HL-60 (cell line): Measurements from ENCODE around the gene NUFIP2.

Source experiments
- DNase-seq, 2 experiments: peaks; one replicate each; pipeline ENCODE4 v3.0.0-alpha.2; 2010 to 2020; ENCODE audit warnings: low read depth in 1 of 2, low spot score in 1 of 2
- H3K27ac ChIP-seq: fragments of 250-450 bp; sonication (Bioruptor Pico); replicated peaks from 2 replicates; pipeline ENCODE4 v1.5.1; 2020; ENCODE audit warnings: mild to moderate bottlenecking, moderate library complexity
- H3K27me3 ChIP-seq: fragments of 250-450 bp; sonication (Bioruptor Pico); 2 replicates; pipeline ENCODE4 v1.5.1; 2021; ENCODE audit warnings: mild to moderate bottlenecking, moderate library complexity; ENCODE audit not compliant: insufficient read depth, poor library complexity, severe bottlenecking
- H3K4me3 ChIP-seq: replicated peaks from 2 replicates; pipeline ENCODE4 v1.5.1; 2011; ENCODE audit warnings: mild to moderate bottlenecking, control low read depth, low read length; ENCODE audit not compliant: insufficient read depth
- GABPA ChIP-seq: IDR thresholded peaks from 2 replicates; pipeline ENCODE4 v1.6.1; 2012; ENCODE audit warnings: low read depth
- POLR2AphosphoS5 ChIP-seq: IDR thresholded peaks from 2 replicates; pipeline ENCODE4 v1.6.1; 2012; ENCODE audit warnings: low read depth
- SPI1 ChIP-seq: IDR thresholded peaks from 2 replicates; pipeline ENCODE4 v1.6.1; 2012; ENCODE audit warnings: low read depth, mild to moderate bottlenecking, borderline replicate concordance
- TF ChIP-seq, protein P1 (sequence below): IDR thresholded peaks from one replicate; pipeline ENCODE4 v1.5.1; 2011; ENCODE audit warnings: low read length, control low read depth, inconsistent platforms; ENCODE audit not compliant: insufficient read depth
- TF ChIP-seq, protein P2 (sequence below): IDR thresholded peaks from 2 replicates; pipeline ENCODE4 v1.6.1; 2012; ENCODE audit warnings: low read depth; ENCODE audit not compliant: insufficient replicate concordance

The NUFIP2 gene

GRCh38 chr17:29245401-29245800, 48.5 kb downstream of the NUFIP2 start:
- Histone ChIP-seq H3K27ac (no peak overlapping the region), H3K4me3 (no peak overlapping the region), H3K27me3 (no peaks in the 10 kb centered on the region)
- TF ChIP-seq POLR2AphosphoS5: no peak
- TF ChIP-seq, protein P1, sequence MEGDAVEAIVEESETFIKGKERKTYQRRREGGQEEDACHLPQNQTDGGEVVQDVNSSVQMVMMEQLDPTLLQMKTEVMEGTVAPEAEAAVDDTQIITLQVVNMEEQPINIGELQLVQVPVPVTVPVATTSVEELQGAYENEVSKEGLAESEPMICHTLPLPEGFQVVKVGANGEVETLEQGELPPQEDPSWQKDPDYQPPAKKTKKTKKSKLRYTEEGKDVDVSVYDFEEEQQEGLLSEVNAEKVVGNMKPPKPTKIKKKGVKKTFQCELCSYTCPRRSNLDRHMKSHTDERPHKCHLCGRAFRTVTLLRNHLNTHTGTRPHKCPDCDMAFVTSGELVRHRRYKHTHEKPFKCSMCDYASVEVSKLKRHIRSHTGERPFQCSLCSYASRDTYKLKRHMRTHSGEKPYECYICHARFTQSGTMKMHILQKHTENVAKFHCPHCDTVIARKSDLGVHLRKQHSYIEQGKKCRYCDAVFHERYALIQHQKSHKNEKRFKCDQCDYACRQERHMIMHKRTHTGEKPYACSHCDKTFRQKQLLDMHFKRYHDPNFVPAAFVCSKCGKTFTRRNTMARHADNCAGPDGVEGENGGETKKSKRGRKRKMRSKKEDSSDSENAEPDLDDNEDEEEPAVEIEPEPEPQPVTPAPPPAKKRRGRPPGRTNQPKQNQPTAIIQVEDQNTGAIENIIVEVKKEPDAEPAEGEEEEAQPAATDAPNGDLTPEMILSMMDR: no peak
- no peak for TF ChIP-seq GABPA
- TF ChIP-seq SPI1: no peak
- TF ChIP-seq, protein P2, sequence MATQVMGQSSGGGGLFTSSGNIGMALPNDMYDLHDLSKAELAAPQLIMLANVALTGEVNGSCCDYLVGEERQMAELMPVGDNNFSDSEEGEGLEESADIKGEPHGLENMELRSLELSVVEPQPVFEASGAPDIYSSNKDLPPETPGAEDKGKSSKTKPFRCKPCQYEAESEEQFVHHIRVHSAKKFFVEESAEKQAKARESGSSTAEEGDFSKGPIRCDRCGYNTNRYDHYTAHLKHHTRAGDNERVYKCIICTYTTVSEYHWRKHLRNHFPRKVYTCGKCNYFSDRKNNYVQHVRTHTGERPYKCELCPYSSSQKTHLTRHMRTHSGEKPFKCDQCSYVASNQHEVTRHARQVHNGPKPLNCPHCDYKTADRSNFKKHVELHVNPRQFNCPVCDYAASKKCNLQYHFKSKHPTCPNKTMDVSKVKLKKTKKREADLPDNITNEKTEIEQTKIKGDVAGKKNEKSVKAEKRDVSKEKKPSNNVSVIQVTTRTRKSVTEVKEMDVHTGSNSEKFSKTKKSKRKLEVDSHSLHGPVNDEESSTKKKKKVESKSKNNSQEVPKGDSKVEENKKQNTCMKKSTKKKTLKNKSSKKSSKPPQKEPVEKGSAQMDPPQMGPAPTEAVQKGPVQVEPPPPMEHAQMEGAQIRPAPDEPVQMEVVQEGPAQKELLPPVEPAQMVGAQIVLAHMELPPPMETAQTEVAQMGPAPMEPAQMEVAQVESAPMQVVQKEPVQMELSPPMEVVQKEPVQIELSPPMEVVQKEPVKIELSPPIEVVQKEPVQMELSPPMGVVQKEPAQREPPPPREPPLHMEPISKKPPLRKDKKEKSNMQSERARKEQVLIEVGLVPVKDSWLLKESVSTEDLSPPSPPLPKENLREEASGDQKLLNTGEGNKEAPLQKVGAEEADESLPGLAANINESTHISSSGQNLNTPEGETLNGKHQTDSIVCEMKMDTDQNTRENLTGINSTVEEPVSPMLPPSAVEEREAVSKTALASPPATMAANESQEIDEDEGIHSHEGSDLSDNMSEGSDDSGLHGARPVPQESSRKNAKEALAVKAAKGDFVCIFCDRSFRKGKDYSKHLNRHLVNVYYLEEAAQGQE: no peak
- DNase-seq: no peak

DNA sequence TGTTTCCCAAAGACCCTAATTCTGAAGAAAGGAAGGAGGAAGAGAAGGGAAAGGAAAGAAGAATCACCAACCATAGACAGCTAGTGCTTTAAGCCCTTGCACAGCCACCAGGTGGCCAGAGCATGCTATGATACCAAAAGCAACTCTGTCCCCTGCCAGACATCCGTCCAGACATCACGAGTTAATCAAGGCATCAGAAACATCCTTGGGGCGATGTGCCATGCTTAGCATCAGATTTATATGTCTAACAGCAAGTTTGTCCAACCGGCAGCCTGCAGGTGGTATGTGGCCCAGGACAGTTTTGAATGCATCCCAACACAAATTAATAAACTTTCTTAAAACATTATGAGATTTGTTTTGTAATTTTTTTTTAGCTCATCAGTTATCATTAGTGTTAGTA, 50.2 kb downstream of the NUFIP2 start:
- H3K4me3 ChIP-seq: no peak overlapping the region
- TF ChIP-seq SPI1: no peak
- TF ChIP-seq, protein P1: peak; percentile 54
- no peaks in the 10 kb centered on the region for H3K27me3 ChIP-seq
- no peak overlapping the region for H3K27ac ChIP-seq
- peak in 1 of 2 experiments; percentile 32 for DNase-seq

DNA sequence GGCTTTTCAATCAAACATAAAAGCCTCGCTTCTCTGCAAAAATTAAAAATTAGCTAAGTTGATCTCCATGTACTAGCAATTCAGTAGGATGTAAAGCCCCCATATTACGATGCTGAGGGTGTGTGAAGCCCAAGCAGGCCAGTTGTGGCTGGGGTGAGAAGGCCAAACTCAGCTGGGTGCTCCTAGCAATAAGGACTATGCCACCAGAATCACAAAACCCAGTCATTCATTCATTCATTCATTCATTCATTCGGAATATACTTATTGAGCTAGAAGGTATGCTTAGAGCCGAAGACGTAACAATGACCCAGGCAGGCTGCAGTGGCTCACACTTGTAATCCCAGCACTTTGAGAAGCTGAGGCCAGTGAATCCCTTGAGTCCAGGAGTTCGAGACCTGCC, 51.2 kb downstream of the NUFIP2 start:
- no peak for TF ChIP-seq GABPA
- no peak for TF ChIP-seq SPI1
- TF ChIP-seq POLR2AphosphoS5: no peak
- TF ChIP-seq, protein P1: no peak
- TF ChIP-seq, protein P2: no peak
- Histone ChIP-seq H3K27me3 (no peaks in the 10 kb centered on the region), H3K4me3 (no peak overlapping the region), H3K27ac (no peak overlapping the region)
- no peak for DNase-seq

DNA sequence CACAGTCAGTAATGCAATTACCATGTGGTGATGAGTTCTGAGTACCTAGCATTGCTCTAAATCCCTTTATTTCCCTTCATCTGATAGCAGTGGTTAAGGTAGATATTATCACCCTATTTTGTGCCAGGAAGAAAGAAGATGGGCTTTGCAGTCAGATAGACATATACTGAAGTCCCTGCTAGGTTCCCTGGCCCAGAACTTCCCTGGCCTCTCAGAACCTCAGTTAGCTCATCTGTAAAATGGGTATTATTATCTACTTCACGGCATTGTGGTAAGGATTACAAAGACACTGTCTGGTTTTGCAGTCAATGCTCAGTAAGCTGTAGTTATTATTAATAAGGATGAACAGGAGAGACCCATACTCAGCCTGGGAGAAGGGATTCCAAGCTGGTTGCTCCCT, 51.9 kb downstream of the NUFIP2 start:
- DNase-seq: no peak
- H3K27me3 ChIP-seq: no peaks in the 10 kb centered on the region
- H3K27ac ChIP-seq: no peak overlapping the region
- no peak overlapping the region for H3K4me3 ChIP-seq
- no peak for TF ChIP-seq GABPA
- TF ChIP-seq, protein P1: no peak
- TF ChIP-seq, protein P2: no peak
- no peak for TF ChIP-seq SPI1
- TF ChIP-seq POLR2AphosphoS5: no peak
